ENCODE measurements around the gene CMTM1.
A peak's percentile ranks its signal among the peaks of the same experiment; 100 is the strongest.
"Not testable (repeated sequence)": the region's sequence is repeated elsewhere in the genome, so short reads cannot be mapped to it uniquely, and the experiment has no call there.

Gene CMTM1

DNA sequence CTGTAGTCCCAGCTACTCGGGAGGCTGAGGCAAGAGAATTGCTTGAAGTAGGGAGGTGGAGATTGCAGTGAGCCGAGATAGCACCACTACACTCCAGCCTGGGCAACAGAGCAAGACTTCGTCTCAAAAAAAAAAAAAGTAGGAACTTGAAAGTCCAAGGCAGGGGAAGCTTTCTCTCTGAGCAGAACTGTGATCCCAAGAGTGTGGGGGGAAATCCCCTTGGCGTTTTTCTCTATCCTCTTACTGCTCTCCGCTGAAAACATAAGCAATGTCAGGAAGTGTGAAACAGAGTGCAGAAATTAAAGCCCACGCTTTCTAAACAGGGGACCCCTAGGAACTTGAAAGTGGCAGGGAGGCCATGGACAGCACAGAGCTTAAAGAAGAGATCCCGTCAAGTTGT is 28.5 kb downstream of the CMTM1 start:
- DNase-seq: no peak

DNA sequence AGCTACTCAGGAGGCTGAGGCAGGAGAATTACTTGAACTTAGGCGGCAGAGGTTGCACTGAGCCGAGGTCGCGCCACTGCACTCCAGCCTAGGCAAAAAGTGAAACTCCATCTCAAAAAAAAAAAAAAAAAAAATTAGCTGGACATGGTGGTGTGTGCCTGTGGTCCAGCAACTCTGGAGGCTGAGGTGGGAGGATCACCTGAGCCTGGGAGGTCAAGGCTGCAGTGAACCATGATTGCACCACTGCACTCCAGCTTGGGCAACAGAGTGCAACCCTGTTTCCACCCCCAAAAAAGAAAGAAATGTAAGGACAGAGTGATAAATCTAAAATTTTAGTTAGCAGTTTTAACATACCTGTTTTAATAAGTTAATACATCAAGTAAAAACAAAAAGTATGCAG is 30.3 kb downstream of the CMTM1 start:
- DNase-seq: not testable (repeated sequence)

DNA sequence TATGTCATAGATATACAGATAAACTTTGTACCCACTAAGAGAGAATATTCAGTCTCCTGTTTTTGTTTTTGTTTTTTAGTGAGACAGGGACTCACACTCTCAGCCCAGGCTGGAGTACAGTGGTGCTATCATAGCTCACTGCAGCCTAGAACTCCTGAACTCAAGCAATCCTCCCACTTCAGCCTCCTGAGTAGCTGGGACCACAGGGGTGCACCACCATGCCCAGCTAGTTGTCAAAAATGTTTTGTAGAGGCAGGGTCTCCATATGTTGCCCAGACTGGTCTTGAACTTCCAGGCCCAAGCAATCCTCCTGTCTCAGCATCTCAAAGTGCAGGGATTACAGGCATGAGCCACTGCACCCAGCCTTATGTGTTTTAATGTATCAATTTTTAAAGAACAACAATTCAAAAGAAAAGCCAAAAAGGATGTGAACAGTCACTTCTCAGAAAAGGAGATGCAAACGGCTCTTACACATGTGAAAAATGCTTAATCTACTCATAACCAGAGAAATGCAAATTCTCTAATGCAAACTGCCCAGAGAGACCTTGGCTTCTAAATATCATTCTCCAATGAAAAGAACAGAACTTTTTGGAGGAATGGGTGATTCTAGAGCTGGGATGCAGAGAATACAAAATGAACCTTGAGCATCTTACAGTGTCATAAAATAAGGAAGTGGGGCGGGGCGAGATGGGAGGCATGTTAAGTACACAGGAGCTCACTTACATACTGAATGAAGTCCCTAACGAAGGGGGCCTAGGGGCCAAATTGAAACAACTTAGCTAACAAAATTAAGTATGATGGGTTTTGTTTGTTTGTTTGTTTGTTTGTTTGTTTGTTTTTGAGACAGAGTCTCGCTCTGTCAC is 31.0 kb downstream of the CMTM1 start:
- DNase-seq: no peak

DNA sequence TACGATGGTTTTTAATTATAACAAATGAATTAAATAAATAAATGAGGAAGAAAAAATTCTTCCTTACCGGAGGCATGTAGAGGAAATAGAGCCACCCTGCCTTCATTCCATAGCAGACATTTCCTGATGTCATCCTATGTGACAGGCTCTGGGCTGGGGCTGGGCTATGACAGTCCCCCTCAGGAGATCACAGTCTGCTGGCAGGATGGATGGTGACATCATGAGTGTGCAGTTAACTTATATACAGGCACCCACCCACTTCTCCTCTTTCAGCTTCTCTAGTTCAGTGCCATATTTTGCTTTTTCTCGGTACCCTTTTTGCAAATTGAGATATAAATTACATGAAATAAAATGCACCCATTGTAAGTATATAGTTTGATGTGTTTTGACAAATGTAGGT is 31.9 kb downstream of the CMTM1 start:
- no peak for DNase-seq

DNA sequence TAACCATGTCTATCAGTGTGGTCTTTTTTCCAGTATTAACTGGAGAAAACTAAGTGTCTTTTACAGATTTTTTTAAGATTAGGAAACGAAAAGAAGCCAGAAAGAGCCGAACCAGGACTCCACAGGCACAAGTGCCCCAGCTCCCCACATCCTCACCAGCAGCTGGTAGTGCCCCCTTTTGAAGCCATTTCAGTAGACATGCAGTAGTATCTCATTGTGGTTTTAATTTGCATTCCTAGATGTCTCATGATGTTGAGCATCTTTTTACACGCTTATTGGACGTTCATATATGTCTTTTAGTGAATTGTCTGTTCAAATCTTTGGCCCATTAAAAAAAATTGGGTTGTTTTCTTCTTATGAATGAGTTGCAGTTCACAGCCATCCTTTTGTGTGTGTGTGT is 33.5 kb downstream of the CMTM1 start:
- no peak for DNase-seq

DNA sequence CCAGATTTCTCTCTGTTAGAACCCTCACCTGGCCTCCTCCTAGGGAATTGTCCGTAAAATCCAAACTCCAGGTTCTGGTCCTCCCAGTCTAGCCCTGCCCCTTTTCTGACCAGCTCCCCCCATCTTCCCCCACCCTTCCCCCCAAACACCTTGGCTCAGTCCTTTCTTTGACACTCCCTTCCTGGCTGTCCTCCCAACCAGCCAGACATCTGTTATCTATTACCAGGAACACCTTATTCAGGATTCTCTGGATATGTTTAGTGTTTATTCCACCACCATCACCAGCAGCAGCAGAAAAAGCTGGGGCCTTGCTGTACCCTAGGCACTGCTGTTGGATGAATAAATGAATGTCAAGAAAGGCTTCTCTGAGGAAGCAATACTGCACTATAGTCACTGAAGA is 34.2 kb downstream of the CMTM1 start:
- DNase-seq: no peak

DNA sequence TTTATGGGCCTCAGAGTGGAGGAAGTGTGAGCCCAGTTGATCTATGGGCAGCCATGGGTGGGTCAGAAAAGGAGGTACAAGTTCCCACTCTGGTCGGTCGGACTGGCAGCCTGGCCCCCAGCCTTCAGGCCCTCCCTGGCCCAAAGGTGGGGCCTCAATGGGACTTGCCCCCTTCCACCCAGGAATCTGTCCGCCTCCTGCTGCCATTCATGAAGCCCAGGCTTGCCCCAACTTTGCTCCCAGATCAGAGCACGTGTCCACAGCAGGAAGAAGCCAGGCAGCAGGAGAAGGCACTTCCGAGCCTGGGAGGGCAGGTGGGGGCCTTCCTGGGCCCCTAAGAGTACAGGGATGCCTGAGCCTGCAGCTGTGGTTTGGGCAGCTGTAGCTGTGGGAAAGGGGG is 35.2 kb downstream of the CMTM1 start:
- no peak for DNase-seq

DNA sequence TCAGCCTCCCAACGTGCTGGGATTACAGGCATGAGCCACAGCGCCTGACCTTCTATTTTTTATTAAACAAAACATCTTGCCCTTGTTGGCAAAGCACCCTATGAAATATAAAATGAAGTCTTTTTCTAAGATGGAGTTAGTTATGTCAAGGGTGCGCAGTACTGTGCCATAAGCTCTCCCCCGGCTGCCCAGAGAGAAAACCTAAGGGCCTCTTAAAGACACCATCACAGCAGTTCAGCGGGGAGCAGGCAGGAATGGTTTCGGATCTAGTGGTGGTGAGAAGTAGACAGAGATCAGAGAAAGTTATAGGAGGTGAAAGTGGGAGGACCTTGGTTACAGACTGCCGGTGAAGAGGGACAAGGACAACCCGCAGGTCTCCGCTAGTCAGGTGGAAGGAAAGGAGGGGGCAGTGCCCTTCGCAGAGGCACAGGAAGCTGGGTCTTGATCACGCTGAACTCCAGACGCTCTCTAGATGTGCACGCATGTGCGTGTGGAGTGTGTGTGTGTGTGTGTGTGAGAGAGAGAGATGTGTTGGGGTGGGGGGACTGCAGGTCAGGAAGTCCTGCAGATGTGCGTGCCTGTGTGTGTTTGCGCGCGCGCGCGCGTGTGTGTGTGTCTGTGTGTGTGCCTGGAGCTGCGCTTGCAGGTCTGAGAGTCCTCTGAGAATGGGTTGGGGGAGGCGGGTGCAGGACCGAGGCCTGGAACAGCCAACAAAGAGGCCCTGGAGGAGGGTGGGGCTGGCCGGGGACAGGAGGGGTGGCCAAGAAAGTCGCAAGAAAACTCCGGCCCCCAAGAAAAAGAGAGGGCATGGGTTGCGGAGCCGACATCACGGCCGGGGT is 37.5 kb downstream of the CMTM1 start:
- DNase-seq: peak; percentile 84

DNA sequence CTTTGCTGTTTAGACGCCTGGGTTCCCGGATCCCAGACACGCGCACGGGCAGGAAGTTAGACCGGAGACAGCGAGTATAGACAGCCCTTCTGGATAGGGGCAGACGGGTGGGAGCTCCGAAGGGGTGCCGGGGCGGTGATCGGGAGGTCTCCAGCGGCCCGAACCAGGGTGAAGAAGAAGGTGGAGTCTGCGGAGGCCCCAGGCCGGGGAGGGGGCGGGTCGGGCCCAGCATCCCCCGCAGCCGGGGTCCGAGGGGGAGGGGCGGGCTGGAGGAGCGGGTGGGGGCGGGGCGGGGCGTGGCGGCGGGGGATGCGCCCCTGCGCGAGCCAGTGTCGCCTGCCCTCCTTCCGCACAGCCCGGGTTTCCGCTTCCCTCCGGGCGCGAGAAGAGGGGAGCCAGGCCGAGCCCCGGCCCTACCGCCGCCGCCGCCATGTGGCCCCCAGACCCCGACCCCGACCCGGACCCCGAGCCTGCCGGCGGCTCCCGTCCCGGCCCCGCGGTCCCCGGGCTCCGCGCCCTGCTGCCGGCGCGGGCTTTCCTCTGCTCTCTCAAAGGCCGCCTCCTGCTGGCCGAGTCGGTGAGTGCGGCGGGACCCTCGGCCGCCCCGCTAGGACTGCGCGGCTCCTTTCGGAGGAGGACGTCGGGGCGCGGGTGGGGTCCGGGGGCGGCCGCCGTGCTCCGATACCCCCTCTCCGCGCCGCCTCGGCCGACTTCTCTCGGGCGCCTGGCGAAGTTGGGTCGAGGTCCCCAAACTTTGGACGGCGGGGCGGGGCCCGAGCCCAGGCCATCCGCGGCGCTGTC is 38.3 kb downstream of the CMTM1 start, which contains the start of gene CMTM3:
Gene CMTM3 (plus strand): TSS at position 329 of the 801 bp plus-strand sequence. CDS start 102 bp downstream, at position 431.
- DNase-seq: peak; percentile 75 to 76

DNA sequence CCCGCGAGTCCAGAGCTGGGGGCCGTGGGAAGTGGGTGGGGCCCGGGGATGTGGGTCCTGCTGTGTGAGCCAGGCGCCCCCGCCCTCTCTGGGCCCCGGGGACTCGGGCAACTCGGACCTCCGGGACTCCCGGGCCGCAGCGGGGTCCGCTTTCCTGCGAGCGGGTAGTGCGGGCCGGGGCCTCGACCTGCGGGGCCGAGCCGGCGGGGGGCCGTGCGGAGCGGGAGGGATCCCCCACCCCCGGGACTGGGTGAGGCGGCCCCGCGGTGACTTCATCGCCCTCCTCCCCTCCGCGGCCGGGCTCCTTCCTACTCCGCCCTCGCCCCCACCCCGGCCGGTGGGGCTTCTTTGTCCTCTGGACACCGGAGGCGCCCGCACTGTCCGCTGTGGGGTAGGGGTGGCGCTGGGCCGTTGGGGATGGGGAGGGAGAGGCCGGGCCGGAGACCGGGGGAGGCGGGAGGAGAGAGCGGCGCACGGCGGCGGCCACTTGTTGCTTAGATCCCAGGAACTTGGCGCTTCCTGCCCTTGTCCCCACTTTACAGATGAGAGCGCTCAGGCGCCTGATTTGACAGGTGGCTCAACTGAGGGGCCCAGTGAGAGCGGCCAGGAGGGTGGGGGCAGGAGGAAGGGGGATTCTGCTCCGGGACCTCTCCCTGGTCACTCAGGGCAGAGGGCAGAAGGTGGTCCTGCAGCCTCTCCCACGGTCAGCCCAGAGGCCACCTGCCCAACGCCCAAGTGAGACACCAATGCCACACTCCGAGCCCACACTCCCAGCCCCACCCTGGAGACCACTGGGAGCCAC is 39.1 kb downstream of the CMTM1 start:
- DNase-seq: peak; percentile 28

DNA sequence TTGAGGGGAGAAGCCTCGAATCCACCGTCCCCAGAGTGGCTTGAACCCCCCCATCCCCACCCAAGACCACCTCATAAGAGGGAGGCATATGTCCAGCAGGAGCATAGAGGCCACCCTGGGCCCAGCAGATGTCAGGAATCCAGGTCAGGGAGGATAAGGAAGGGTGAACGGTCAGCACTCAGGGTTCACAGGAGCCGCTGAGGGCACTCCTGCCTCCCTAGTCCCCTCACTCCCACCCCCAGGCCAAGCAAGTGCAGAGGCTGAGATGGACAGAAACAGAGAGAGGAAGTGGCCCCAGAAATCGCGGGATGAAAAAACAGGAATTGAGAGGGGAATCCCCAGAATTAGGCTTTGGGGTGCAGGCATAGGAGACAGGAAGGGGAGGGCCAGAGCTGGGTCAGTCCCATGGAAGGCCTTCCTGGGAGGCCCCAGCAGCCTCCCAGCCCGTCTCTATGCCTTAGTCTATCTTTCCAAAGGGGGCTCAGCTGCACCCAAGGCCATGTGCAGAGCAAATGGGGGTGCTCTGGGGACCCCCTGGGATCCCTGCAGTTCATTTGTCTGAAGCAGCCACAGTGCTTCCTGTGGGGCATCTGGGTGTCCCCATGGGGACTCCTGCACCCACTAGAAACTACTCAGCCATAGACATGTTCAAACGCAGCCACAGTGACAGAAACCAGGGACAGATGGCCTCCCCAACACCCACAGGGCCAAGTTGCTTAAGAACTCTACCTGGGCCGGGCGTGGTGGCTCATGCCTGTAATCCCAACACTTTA is 39.9 kb downstream of the CMTM1 start:
- DNase-seq: peak in 1 of 2 donors; percentile 9

DNA sequence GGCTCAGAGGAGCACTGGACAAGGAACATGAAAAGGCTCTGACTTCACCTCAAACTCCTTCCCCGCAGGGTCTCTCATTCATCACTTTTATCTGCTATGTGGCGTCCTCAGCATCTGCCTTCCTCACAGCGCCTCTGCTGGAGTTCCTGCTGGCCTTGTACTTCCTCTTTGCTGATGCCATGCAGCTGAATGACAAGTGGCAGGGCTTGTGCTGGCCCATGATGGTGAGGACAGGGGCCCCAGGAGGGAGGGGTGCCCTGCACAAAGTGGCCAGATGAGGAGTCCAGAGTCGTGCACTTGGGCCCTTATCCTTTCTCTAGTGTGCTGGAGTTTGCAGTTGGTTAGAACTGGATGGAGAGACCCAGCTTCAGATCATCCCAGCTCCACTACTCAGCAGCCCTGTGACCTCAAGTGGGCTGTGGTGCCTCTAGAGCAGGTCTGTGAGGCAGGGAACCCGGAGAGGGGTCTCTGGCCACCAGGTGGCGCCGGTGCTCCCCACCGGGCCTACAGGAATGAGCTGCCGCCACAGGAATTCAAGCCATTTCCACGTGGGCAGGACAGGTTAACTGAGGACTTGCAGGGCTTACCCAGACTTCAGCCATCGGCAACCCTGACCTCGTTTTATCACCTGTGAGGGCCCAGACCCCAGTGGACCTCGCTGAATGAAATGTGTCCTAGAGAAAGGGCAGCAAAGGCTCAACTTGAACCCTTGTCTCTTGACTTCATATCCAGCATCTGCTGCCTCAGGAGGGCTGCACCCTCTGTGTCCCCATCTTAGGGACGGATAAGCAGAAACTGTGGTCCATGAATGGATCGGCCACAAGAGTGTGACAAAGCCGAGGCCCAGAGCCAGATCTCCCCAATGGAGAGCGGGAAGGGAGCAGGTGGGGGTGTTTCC is 42.3 kb downstream of the CMTM1 start:
- peak; percentile 77 to 82 for DNase-seq

DNA sequence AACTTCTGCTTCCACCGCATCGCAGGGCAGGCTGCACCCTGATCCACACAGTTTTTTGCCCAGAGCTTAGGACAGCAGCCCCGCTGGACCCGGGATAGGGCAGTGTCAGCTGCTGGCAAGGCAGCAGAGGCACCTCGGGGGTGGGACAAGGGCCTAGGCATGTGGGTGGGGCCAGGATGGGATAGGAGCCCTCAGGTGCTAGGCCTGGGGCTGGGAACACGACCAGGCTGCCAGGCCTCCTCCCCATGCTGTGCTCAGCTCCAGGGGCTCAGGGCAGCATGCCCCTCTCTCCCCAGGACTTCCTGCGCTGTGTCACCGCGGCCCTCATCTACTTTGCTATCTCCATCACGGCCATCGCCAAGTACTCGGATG is 42.9 kb downstream of the CMTM1 start:
- no peak for DNase-seq

DNA sequence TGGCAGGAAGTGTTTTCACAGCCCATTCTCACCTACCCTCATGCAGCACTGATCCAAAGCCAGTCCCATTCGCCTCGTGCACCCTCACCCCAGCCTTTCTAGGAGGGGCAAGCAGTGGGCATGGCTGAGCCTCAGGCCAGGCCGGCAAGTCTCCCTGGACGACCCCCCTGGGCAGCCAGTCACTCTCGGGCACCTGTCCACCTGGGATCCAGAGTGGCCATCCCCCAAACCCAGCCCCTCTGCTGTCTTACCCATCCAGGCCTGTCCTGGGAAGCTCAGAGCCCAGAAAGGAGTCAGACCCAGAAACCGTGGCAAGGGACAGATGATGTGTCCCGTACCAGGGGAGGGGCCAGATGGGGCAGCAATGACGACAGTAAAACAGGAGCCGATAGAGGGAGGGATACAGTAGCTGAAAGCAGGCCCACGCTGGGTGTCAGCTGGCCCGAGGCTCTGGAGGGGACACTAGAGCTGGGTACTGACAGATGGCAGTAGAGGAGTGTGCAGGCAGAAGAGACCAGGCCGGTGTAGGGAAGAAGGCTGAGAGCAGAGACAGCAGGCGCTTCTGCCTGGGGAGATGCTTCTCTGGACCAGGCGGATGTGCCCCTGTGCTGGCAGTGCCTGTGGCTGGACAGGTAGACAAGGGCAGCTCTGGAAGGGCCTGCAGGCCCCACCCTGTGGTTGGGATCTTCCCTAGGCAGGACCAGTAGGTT is 44.0 kb downstream of the CMTM1 start:
- DNase-seq: no peak

DNA sequence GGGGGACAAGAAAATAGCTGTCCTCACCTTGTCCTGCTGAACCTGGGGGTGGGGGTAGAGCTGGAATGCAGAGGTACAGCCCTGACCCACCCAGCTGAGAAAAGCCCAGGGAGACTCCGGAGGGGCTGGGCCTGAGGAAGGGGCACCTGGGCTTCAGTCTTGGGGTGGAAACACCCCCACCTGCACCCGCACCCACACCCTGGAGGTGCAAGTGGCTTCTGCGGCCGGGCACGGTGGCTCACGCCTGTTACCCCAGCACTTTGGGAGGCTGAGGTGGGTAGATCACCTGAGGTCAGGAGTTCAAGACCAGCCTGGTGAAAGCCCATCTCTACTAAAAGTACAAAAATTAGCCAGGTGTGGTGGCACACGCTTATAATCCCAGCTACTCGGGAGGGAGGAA is 45.7 kb downstream of the CMTM1 start:
- not testable (repeated sequence) for DNase-seq

DNA sequence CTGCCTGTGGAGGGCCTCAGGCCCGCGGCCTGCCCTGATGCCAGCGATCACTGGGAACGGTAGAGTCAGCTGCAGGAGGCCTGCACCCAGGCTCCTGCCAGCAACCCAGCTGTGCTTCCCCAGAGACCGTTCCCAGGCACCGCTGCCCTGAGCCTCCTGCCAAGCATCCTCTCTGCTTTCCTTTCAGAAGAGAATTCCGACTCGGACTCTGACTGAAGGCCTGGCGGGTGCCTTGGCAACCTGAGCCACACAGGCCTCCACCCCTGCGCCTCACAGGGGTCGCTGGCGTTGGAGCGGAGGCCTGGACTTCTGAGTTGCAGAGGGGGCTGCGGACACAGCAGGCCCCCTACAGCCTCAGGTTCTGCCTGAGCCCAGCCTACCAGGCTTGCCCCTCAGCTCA is 46.2 kb downstream of the CMTM1 start:
- no peak for DNase-seq

DNA sequence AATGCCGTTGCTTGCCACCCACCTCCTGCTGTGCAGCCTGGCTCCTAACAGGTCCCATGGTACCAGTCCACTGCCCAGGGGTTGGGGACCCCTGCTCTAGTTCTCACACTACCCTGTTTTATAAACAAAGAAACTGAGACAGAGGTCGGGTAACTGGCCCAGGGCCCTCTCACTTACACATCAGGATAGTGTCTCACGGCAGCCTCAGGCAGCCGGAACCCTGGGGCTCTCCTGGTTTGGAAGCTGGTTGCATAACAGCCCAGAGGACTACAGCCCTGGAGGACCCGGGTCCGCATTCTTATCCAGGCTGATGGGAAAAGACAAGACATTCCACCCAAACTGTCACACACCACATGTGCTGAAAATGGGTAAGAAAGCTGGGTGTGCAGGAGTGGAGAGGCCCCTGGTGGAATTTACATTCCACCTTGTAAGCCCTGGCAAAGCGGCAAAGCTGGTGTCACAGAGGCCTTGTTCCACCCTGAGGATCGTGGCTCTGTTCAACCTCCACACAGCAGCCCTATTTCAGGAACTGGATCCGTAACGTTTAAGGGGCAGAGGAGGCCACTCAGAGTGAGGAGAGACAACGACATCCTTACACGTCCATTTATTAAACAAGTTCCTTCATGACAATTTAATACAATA is 48.0 kb downstream of the CMTM1 start:
- DNase-seq: no peak

DNA sequence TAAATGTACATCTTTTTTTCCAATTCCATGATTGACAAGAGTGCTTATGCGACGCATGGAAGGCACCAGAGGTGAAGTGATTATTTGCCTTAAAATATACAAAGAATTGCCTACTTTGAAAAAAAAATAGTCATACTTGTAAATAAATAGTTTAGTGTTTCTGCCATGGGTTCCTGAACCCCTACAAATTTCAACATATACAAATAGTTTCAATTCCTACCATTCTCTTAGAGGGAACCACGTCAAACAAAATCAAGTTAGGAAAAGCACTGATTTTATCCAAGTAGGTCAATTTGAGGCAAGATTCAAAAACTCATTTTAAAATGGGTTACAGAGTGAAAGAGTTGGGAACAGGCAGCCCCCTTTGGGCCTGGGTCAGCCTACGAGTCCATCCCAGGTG is 49.9 kb downstream of the CMTM1 start:
- DNase-seq: no peak

DNA sequence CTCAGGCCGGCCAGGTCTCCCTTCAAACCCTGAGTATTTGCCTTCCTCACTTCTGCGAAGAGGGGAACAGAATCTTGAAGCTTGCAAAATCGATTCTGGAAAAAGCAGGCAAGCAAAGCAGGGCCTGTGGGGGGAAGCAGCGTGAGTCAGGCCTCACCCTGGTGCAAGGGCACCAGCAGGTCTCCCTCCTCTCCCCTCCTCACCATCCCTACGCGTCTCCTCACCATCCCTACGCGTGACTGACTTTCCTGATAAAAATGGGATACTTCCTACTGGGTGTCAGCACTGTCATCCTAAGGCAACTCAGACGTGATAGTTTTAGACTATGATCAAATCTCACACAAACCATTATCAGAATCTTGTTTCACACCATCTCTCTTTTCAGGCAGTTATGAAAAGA is 50.4 kb downstream of the CMTM1 start:
- no peak for DNase-seq
